Bronchial epithelial cell (primary cell): Measurements from ENCODE around the gene ARHGEF12. TPM values are rescaled to one million over a fixed set of nuclear protein-coding genes. Genes with fewer than 3 reads are reported as not detected.

Source experiments
- DNase-seq: peaks from one replicate; pipeline ENCODE4 v3.0.0-alpha.2; 2010; ENCODE audit warnings: low read depth
- FAIRE-seq: peaks from 2 replicates; lab custom pipeline; 2011; peaks lifted over from hg19 to GRCh38; lab: Jason Lieb, UNC
- H3K27me3 ChIP-seq: 2 replicates; pipeline ENCODE4 v1.5.1; 2011; ENCODE audit warnings: low read length; ENCODE audit not compliant: control insufficient read depth, insufficient read depth
- H3K36me3 ChIP-seq: 2 replicates; pipeline ENCODE4 v1.5.1; 2011; ENCODE audit warnings: low read length; ENCODE audit not compliant: control insufficient read depth, insufficient read depth
- H3K4me3 ChIP-seq: 2 replicates; pipeline ENCODE4 v1.5.1; 2011; ENCODE audit warnings: mild to moderate bottlenecking, low read depth, low read length, control low read depth
- CTCF ChIP-seq: IDR thresholded peaks from 2 replicates; pipeline ENCODE4 v1.5.1; 2011; ENCODE audit warnings: mild to moderate bottlenecking, moderate library complexity, low read length, control low read depth, inconsistent platforms; ENCODE audit not compliant: insufficient read depth, severe bottlenecking
- total RNA-seq: library from RNA; depleted of rRNA; stranded (reverse); fragments of >200 nt; gene quantifications from 2 replicates; pipeline ENCODE4 v1.2.1, GENCODE V29; 2014

The ARHGEF12 gene
- total RNA-seq, 1 donor from 2014 or later, result 65.6 TPM

- FAIRE-seq, result no peak
- Histone ChIP-seq H3K36me3 (peaks cover 1% of the 10 kb centered on the region), H3K27me3 (no peaks in the 10 kb centered on the region), H3K4me3 (no peak overlapping the region)
- TF ChIP-seq CTCF, result no peak
- peak; percentile 69 for DNase-seq
Observed at GRCh38 chr11:120410622-120411380, 74.6 kb downstream of the ARHGEF12 start.

- H3K36me3 ChIP-seq, result peaks cover 1% of the 10 kb centered on the region
- H3K27me3 ChIP-seq, result no peaks in the 10 kb centered on the region
- TF ChIP-seq CTCF, result no peak
- DNase-seq (peak; percentile 78), FAIRE-seq (no peak)
- H3K4me3 ChIP-seq, result no peak overlapping the region
Observed at GRCh38 chr11:120413480-120413879, 77.3 kb downstream of the ARHGEF12 start.

GRCh38 chr11:120420572-120420971 is 84.4 kb downstream of the ARHGEF12 start:
- DNase-seq (no peak), FAIRE-seq (no peak)
- H3K36me3 ChIP-seq, result peaks cover 5% of the 10 kb centered on the region
- no peaks in the 10 kb centered on the region for H3K27me3 ChIP-seq
- H3K4me3 ChIP-seq, result no peak overlapping the region
- no peak for TF ChIP-seq CTCF

- Histone ChIP-seq H3K4me3 (no peak overlapping the region), H3K27me3 (no peaks in the 10 kb centered on the region), H3K36me3 (peaks cover 4% of the 10 kb centered on the region)
- no peak for TF ChIP-seq CTCF
- DNase-seq, result peak; percentile 60
- no peak for FAIRE-seq
Observed at GRCh38 chr11:120424185-120424969, 88.2 kb downstream of the ARHGEF12 start.

- H3K27me3 ChIP-seq, result no peaks in the 10 kb centered on the region
- TF ChIP-seq CTCF, result no peak
- no peak for DNase-seq
- no peak for FAIRE-seq
- H3K36me3 ChIP-seq, result peaks cover 4% of the 10 kb centered on the region
- H3K4me3 ChIP-seq, result no peak overlapping the region
Observed at GRCh38 chr11:120424970-120425332, 88.7 kb downstream of the ARHGEF12 start.
